ENCODE measurements around the gene CEP95.

CEP95 gene

GRCh38 chr17:64496786-64497564, 9.8 kb upstream of the CEP95 start, which contains the start of gene POLG2:
POLG2 (minus strand) TSS chr17:64497054; CDS start chr17:64496968, 86 bp downstream.
- DNase-seq, result peak; percentile 90 to 97

- DNase-seq, result no peak
Measured at GRCh38 chr17:64497565-64498035, 9.2 kb upstream of the CEP95 start.

- DNase-seq, result no peak
Measured at GRCh38 chr17:64498308-64499203, 8.2 kb upstream of the CEP95 start.

- DNase-seq, result peak in 1 of 2 experiments; percentile 20
Measured at GRCh38 chr17:64499805-64500486, 6.8 kb upstream of the CEP95 start.

- no peak for DNase-seq
Measured at GRCh38 chr17:64500487-64500859, 6.3 kb upstream of the CEP95 start.

GRCh38 chr17:64500862-64501765, 5.7 kb upstream of the CEP95 start:
- DNase-seq, result no peak

GRCh38 chr17:64502021-64502420, 4.8 kb upstream of the CEP95 start:
- DNase-seq, result no peak

GRCh38 chr17:64502809-64503208, 4.0 kb upstream of the CEP95 start:
- no peak for DNase-seq

- no peak for DNase-seq
Measured at GRCh38 chr17:64503341-64503740, 3.4 kb upstream of the CEP95 start.

GRCh38 chr17:64503821-64504768, 2.7 kb upstream of the CEP95 start:
- DNase-seq, result no peak

- DNase-seq, result no peak
Measured at GRCh38 chr17:64504769-64505339, 1.9 kb upstream of the CEP95 start.

- DNase-seq, result peak; percentile 54 to 87
Measured at GRCh38 chr17:64505340-64506200, 1.2 kb upstream of the CEP95 start.

GRCh38 chr17:64506201-64506575, 589 bp upstream of the CEP95 start, which contains the start of gene DDX5:
DDX5 (minus strand) TSS chr17:64506289; CDS start chr17:64506119, 170 bp downstream.
- peak; percentile 97 to 99 for DNase-seq

GRCh38 chr17:64507413-64507782, 621 bp downstream of the CEP95 start:
- DNase-seq, result peak; percentile 73 to 76

- DNase-seq, result no peak
Measured at GRCh38 chr17:64508683-64509082, 1.9 kb downstream of the CEP95 start.

- no peak for DNase-seq
Measured at GRCh38 chr17:64509179-64509578, 2.4 kb downstream of the CEP95 start.

- DNase-seq, result no peak
Measured at GRCh38 chr17:64515419-64515818, 8.6 kb downstream of the CEP95 start.

GRCh38 chr17:64515829-64516228, 9.1 kb downstream of the CEP95 start:
- no peak for DNase-seq

GRCh38 chr17:64519601-64520000, 12.8 kb downstream of the CEP95 start:
- no peak for DNase-seq
